KOPT-K1 (cell line): ENCODE data around the gene KIF16B.
"Not testable (repeated sequence)": the region's sequence is repeated elsewhere in the genome, so short reads cannot be mapped to it uniquely, and the experiment has no call there.

Experiments used
- H3K27ac ChIP-seq: fragments of 200-600 bp; sonication (generic); 2 replicates; pipeline ENCODE4 v1.5.1; 2016; ENCODE audit warnings: antibody characterized with exemption, mild to moderate bottlenecking, low read depth, low read length; ENCODE audit not compliant: poor library complexity, severe bottlenecking
- H3K36me3 ChIP-seq: fragments of 200-600 bp; sonication (generic); 2 replicates; pipeline ENCODE4 v1.5.1; 2017; ENCODE audit warnings: antibody characterized with exemption, mild to moderate bottlenecking, low read length, moderate library complexity; ENCODE audit not compliant: insufficient read depth
- H3K9me3 ChIP-seq: fragments of 200-600 bp; sonication (generic); 2 replicates; pipeline ENCODE4 v1.5.1; 2017; ENCODE audit warnings: antibody characterized with exemption, low read length, mild to moderate bottlenecking; ENCODE audit not compliant: insufficient read depth, poor library complexity, severe bottlenecking

KIF16B gene

GRCh38 chr20:16606468-16607070 lies 33.3 kb upstream of the KIF16B start:
- Histone ChIP-seq H3K36me3 (no peaks in the 10 kb centered on the region), H3K27ac (no peak overlapping the region)

GRCh38 chr20:16601047-16601446 lies 27.8 kb upstream of the KIF16B start:
- Histone ChIP-seq H3K9me3 (no peaks in the 10 kb centered on the region), H3K27ac (no peak overlapping the region), H3K36me3 (no peaks in the 10 kb centered on the region)

More at GRCh38 chr20:16606468-16607070, 33.3 kb upstream of the KIF16B start:
- H3K9me3 ChIP-seq: no peaks in the 10 kb centered on the region

- Histone ChIP-seq H3K27ac (no peak overlapping the region), H3K36me3 (no peaks in the 10 kb centered on the region), H3K9me3 (no peaks in the 10 kb centered on the region)
Measured at GRCh38 chr20:16599257-16599656, 26.0 kb upstream of the KIF16B start.

GRCh38 chr20:16596991-16597390 lies 23.7 kb upstream of the KIF16B start:
- Histone ChIP-seq H3K27ac (no peak overlapping the region), H3K9me3 (no peaks in the 10 kb centered on the region), H3K36me3 (no peaks in the 10 kb centered on the region)

- H3K27ac ChIP-seq, H3K36me3 ChIP-seq, H3K9me3 ChIP-seq: not testable (repeated sequence)
Measured at GRCh38 chr20:16596404-16596803, 23.2 kb upstream of the KIF16B start.

GRCh38 chr20:16595376-16595775 lies 22.1 kb upstream of the KIF16B start:
- no peaks in the 10 kb centered on the region for H3K36me3 ChIP-seq
- no peaks in the 10 kb centered on the region for H3K9me3 ChIP-seq
- H3K27ac ChIP-seq: no peak overlapping the region

GRCh38 chr20:16590041-16590633 lies 16.9 kb upstream of the KIF16B start:
- no peaks in the 10 kb centered on the region for H3K9me3 ChIP-seq
- no peak overlapping the region for H3K27ac ChIP-seq
- no peaks in the 10 kb centered on the region for H3K36me3 ChIP-seq

GRCh38 chr20:16589623-16590022 lies 16.4 kb upstream of the KIF16B start:
- no peaks in the 10 kb centered on the region for H3K9me3 ChIP-seq
- no peaks in the 10 kb centered on the region for H3K36me3 ChIP-seq
- no peak overlapping the region for H3K27ac ChIP-seq

- no peaks in the 10 kb centered on the region for H3K36me3 ChIP-seq
- no peak overlapping the region for H3K27ac ChIP-seq
- H3K9me3 ChIP-seq: no peaks in the 10 kb centered on the region
Measured at GRCh38 chr20:16588241-16588640, 15.0 kb upstream of the KIF16B start.

- Histone ChIP-seq H3K36me3 (no peaks in the 10 kb centered on the region), H3K27ac (no peak overlapping the region), H3K9me3 (no peaks in the 10 kb centered on the region)
Measured at GRCh38 chr20:16587066-16587465, 13.8 kb upstream of the KIF16B start.

- Histone ChIP-seq H3K9me3 (no peaks in the 10 kb centered on the region), H3K36me3 (no peaks in the 10 kb centered on the region), H3K27ac (no peak overlapping the region)
Measured at GRCh38 chr20:16583474-16583873, 10.2 kb upstream of the KIF16B start.

- Histone ChIP-seq H3K36me3 (no peaks in the 10 kb centered on the region), H3K9me3 (no peaks in the 10 kb centered on the region), H3K27ac (no peak overlapping the region)
Measured at GRCh38 chr20:16581241-16581640, 8.0 kb upstream of the KIF16B start.

- Histone ChIP-seq H3K27ac (no peak overlapping the region), H3K36me3 (no peaks in the 10 kb centered on the region), H3K9me3 (no peaks in the 10 kb centered on the region)
Measured at GRCh38 chr20:16580620-16581019, 7.4 kb upstream of the KIF16B start.

- no peak overlapping the region for H3K27ac ChIP-seq
- no peaks in the 10 kb centered on the region for H3K9me3 ChIP-seq
- H3K36me3 ChIP-seq: no peaks in the 10 kb centered on the region
Measured at GRCh38 chr20:16580147-16580546, 6.9 kb upstream of the KIF16B start.

- peaks cover 11% of the 10 kb centered on the region for H3K9me3 ChIP-seq
Measured at GRCh38 chr20:16576219-16576618, 3.0 kb upstream of the KIF16B start.

GRCh38 chr20:16575390-16576140 lies 2.3 kb upstream of the KIF16B start:
- Histone ChIP-seq H3K27ac (no peak overlapping the region), H3K36me3 (no peaks in the 10 kb centered on the region), H3K9me3 (peaks cover 11% of the 10 kb centered on the region)

More at GRCh38 chr20:16576219-16576618, 3.0 kb upstream of the KIF16B start:
- no peak overlapping the region for H3K27ac ChIP-seq
- no peaks in the 10 kb centered on the region for H3K36me3 ChIP-seq
